MCF 10A (cell line): ENCODE measurements around the gene GFER. TPM values are rescaled to one million over a fixed set of nuclear protein-coding genes. Genes with fewer than 3 reads are reported as not detected.

Experiments
- BruUV-seq: library from RNA; stranded (reverse); fragments of 400-500 nt; replicated peaks from 2 replicates; lab custom pipeline; 2021; lab: Mats Ljungman, UMichigan
- CTCF ChIA-PET: fragments of 300-600 bp; sonication (Branson Sonifier 250); formaldehyde crosslinking; extraction: SDS; loops from one replicate; lab custom pipeline; 2021; ENCODE audit warnings: antibody characterized with exemption, inconsistent platforms; lab: Yijun Ruan, JAX
- POLR2A ChIA-PET: fragments of 300-600, 350-650 bp; sonication (Branson Sonifier 250); formaldehyde crosslinking; extraction: SDS; loops from one replicate; lab custom pipeline; 2020; ENCODE audit warnings: antibody characterized with exemption, inconsistent platforms; lab: Yijun Ruan, JAX
- DNase-seq: peaks from one replicate; pipeline ENCODE4 v3.0.0-alpha.2; 2018; ENCODE audit not compliant: unreplicated experiment
- H3K27ac Mint-ChIP-seq: one replicate; pipeline ENCODE4 v1.8.0; 2022; ENCODE audit warnings: mild to moderate bottlenecking, low read depth, mixed read lengths; ENCODE audit not compliant: unreplicated experiment
- H3K27me3 Mint-ChIP-seq: one replicate; pipeline ENCODE4 v1.8.0; 2022; ENCODE audit warnings: mixed read lengths; ENCODE audit not compliant: insufficient read depth, unreplicated experiment
- H3K36me3 Mint-ChIP-seq: one replicate; pipeline ENCODE4 v1.8.0; 2022; ENCODE audit warnings: mild to moderate bottlenecking, moderate library complexity, mixed read lengths; ENCODE audit not compliant: insufficient read depth, unreplicated experiment
- H3K4me1 Mint-ChIP-seq: one replicate; pipeline ENCODE4 v1.8.0; 2022; ENCODE audit warnings: mixed read lengths; ENCODE audit not compliant: insufficient read depth, unreplicated experiment
- H3K4me3 Mint-ChIP-seq: one replicate; pipeline ENCODE4 v1.8.0; 2022; ENCODE audit warnings: mild to moderate bottlenecking, moderate library complexity, mixed read lengths; ENCODE audit not compliant: unreplicated experiment
- H3K9me3 Mint-ChIP-seq: one replicate; pipeline ENCODE4 v1.8.0; 2022; ENCODE audit warnings: mixed read lengths; ENCODE audit not compliant: unreplicated experiment
- intact Hi-C: fragments of 100-400 bp; cut with micrococcal nuclease; formaldehyde crosslinking; loops from 2 replicates; pipeline ENCODE4 v1.14.1; 2022
- total RNA-seq: library from RNA; stranded (reverse); gene quantifications from 2 replicates; pipeline ENCODE4 v1.2.3, GENCODE V29; 2022
- TF ChIP-seq, protein P1 (sequence below): fragments of 200-600 bp; IDR thresholded peaks from one replicate; pipeline ENCODE4 v1.8.0; 2022; ENCODE audit warnings: antibody characterized with exemption, mild to moderate bottlenecking; ENCODE audit not compliant: unreplicated experiment

GFER gene
- total RNA-seq, 1 experiment from 2014 or later = 40.8 TPM

DNA sequence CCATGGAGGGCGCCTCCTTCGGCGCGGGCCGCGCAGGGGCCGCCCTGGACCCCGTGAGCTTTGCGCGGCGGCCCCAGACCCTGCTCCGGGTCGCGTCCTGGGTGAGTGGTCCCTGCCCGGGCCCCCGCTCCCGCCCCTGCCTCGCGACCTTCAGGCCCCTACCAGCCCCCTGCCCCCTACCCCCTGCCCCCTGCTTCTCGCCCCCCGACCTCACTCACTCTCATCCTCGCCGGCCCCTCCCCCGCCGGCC is 6.0 kb downstream of the GFER start:
- H3K4me3 Mint-ChIP-seq = no peak overlapping the region
- H3K27me3 Mint-ChIP-seq = no peaks in the 10 kb centered on the region
- ChIA-PET POLR2A (interaction anchor here (2.0 kb wide), 1 partner anchor 18 kb away, joined by 7 read pairs; no protein-coding TSS in a partner anchor), CTCF (interaction anchor here (1.1 kb wide), 1 partner anchor 561 kb away, joined by 3 read pairs; no protein-coding TSS in a partner anchor)
- peaks cover 12% of the 10 kb centered on the region for H3K4me1 Mint-ChIP-seq
- H3K27ac Mint-ChIP-seq = no peak overlapping the region
- no TSS peak for BruUV-seq
- no peaks in the 10 kb centered on the region for H3K9me3 Mint-ChIP-seq
- peaks cover 29% of the 10 kb centered on the region for H3K36me3 Mint-ChIP-seq
- intact Hi-C loops = no loop called here
- TF ChIP-seq, protein P1, sequence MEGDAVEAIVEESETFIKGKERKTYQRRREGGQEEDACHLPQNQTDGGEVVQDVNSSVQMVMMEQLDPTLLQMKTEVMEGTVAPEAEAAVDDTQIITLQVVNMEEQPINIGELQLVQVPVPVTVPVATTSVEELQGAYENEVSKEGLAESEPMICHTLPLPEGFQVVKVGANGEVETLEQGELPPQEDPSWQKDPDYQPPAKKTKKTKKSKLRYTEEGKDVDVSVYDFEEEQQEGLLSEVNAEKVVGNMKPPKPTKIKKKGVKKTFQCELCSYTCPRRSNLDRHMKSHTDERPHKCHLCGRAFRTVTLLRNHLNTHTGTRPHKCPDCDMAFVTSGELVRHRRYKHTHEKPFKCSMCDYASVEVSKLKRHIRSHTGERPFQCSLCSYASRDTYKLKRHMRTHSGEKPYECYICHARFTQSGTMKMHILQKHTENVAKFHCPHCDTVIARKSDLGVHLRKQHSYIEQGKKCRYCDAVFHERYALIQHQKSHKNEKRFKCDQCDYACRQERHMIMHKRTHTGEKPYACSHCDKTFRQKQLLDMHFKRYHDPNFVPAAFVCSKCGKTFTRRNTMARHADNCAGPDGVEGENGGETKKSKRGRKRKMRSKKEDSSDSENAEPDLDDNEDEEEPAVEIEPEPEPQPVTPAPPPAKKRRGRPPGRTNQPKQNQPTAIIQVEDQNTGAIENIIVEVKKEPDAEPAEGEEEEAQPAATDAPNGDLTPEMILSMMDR = no peak
- no peak for DNase-seq

DNA sequence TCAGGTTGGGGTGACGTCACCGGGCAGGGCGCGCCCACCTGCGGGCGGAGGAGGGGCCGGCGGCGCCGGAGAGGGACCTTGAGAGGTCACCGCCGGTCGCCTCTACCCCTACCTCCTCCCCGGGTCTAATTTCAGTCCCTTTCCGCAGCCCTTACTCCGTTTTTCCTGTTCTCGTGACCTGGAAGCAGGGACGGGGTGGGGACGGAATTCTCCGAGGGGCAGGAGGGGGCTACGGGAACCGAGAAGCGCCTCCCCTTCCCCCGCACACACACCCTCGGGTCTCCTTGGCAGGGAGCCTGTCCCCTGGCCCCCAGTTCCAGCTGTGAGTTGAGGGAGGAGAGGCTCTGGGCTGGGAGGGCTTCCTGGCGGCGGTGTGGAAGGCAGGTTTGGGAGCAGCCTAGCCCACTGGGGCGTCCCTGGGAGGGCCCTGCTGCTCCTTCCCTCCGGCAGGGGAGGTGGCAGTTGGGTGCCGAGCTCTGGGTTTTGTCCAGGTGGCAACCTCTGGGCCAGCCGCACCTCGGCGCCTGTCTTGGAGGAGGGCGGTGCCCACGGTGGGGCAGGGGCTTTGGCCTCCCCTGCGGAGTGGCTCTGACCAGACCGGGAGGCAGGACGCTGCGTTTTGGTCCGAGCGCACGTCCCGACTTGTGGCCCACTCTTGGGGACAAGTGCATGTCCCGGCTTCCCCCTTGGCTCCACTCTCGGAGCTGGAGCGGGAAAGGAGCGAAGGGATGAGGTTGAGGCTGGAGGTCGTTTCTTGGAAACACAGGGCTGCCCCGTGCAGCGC is 6.5 kb downstream of the GFER start:
- ChIA-PET CTCF (interaction anchor here (1.1 kb wide), 1 partner anchor 562 kb away, joined by 3 read pairs; no protein-coding TSS in a partner anchor), POLR2A (interaction anchor here (0.7 kb wide), 2 partner anchors 11 to 48 kb away, joined by 3 to 4 read pairs; no protein-coding TSS in a partner anchor)
- intact Hi-C loops = no loop called here
- Mint-ChIP-seq H3K4me3 (no peak overlapping the region), H3K4me1 (peaks cover 17% of the 10 kb centered on the region), H3K9me3 (no peaks in the 10 kb centered on the region), H3K36me3 (peaks cover 34% of the 10 kb centered on the region), H3K27me3 (no peaks in the 10 kb centered on the region), H3K27ac (no peak overlapping the region)
- TF ChIP-seq, protein P1 = no peak
- BruUV-seq = no TSS peak
- DNase-seq = no peak

DNA sequence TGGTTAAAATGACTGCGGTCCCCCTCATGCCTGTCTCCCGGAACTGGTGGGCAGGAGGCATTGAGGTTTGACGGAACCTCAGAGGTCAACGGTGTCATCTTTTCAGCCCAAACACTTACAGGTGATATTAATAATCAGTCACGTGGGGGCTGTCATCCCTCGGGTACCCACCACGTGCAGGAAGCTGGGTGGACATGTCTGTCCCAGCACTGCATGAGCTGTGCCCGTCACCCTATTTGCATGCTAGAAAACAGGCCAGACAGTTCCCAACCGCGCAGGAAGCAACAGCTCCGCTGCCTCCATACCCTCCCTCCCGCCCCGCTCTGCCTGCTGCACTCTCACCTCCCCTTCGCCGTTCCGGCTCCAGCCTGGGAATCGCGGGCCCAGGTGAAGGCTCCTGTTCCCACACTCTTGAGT is 7.2 kb downstream of the GFER start:
- ChIA-PET POLR2A (interaction anchor here (0.7 kb wide), 1 partner anchor 12 kb away, joined by 3 read pairs; no protein-coding TSS in a partner anchor), CTCF (interaction anchor here (0.5 to 1.1 kb wide), 2 partner anchors 25 to 563 kb away, joined by 3 read pairs; no protein-coding TSS in a partner anchor)
- Mint-ChIP-seq H3K4me3 (no peak overlapping the region), H3K4me1 (peaks cover 18% of the 10 kb centered on the region), H3K36me3 (peaks cover 33% of the 10 kb centered on the region), H3K27ac (no peak overlapping the region), H3K27me3 (no peaks in the 10 kb centered on the region), H3K9me3 (no peaks in the 10 kb centered on the region)
- TF ChIP-seq, protein P1 = no peak
- no TSS peak for BruUV-seq
- intact Hi-C loops = no loop called here
- DNase-seq = no peak

DNA sequence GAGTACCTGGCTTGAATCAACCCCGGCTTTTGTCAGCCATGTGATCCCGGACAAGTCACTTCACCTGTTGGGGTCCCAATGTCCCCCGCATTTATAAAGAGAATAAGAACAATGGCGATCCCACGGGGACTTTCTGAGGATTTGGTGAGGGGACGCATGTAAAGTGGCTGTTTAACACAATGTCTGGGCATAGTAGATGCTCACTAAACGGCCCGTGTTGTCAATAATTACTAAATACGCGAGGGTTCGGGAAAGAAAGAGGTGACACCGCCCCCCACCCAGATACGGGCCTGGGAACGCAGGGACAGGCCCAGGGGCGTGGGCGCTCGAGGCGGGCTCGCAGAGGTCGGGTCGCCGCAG is 7.6 kb downstream of the GFER start:
- Mint-ChIP-seq H3K4me1 (peaks cover 18% of the 10 kb centered on the region), H3K27me3 (no peaks in the 10 kb centered on the region), H3K27ac (no peak overlapping the region), H3K4me3 (no peak overlapping the region), H3K9me3 (no peaks in the 10 kb centered on the region), H3K36me3 (peaks cover 32% of the 10 kb centered on the region)
- POLR2A ChIA-PET = no interaction called here
- TF ChIP-seq, protein P1 = no peak
- intact Hi-C loops = no loop called here
- no TSS peak for BruUV-seq
- DNase-seq = no peak
- CTCF ChIA-PET = interaction anchor here (0.5 kb wide), 1 partner anchor 25 kb away, joined by 3 read pairs; no protein-coding TSS in a partner anchor
